SJCRH30 (cell line): ENCODE measurements around the gene SEC11A. TPM values are rescaled to one million over a fixed set of nuclear protein-coding genes. Genes with fewer than 3 reads are reported as not detected.
A peak's percentile ranks its signal among the peaks of the same experiment; 100 is the strongest.
"Not testable (repeated sequence)": the region's sequence is repeated elsewhere in the genome, so short reads cannot be mapped to it uniquely, and the experiment has no call there.

Experiments
- DNase-seq, 2 experiments: peaks; one replicate each; pipeline ENCODE4 v3.0.0-alpha.2; 2015 to 2020
- H3K27ac ChIP-seq: fragments of 250-450 bp; sonication (Bioruptor Pico); 2 replicates; pipeline ENCODE4 v1.5.1; 2020; ENCODE audit warnings: mild to moderate bottlenecking, moderate library complexity
- H3K27me3 ChIP-seq: fragments of 250-450 bp; sonication (Bioruptor Pico); 2 replicates; pipeline ENCODE4 v1.5.1; 2020; ENCODE audit warnings: mild to moderate bottlenecking, moderate library complexity
- H3K36me3 ChIP-seq: fragments of 250-450 bp; sonication (Bioruptor Pico); 2 replicates; pipeline ENCODE4 v1.5.1; 2020; ENCODE audit warnings: mild to moderate bottlenecking, moderate library complexity
- H3K4me1 ChIP-seq: fragments of 250-450 bp; sonication (Bioruptor Pico); 2 replicates; pipeline ENCODE4 v1.5.1; 2020; ENCODE audit warnings: mild to moderate bottlenecking, moderate library complexity
- H3K4me3 ChIP-seq: fragments of 250-450 bp; sonication (Bioruptor Pico); 2 replicates; pipeline ENCODE4 v1.5.1; 2020; ENCODE audit warnings: mild to moderate bottlenecking, moderate library complexity
- H3K9me3 ChIP-seq: fragments of 250-450 bp; sonication (Bioruptor Pico); replicated peaks from 2 replicates; pipeline ENCODE4 v1.5.1; 2020; ENCODE audit warnings: mild to moderate bottlenecking, moderate library complexity
- total RNA-seq: library from RNA; depleted of rRNA; stranded (reverse); fragments of >200 nt; shearing (Covaris generic); gene quantifications from 2 replicates; pipeline ENCODE4 v1.2.3, GENCODE V29; 2014; rRNA removed

Gene SEC11A
- total RNA-seq: 258 and 277 TPM in 2 replicates

- H3K9me3 ChIP-seq: no peaks in the 10 kb centered on the region
- H3K4me3 ChIP-seq: peak within 1 kb of the TSS; percentile 86
- H3K27me3 ChIP-seq: no peaks in the 10 kb centered on the region
- DNase-seq: peak; percentile 94
- H3K27ac ChIP-seq: peak within 1 kb of the TSS; percentile 62
- H3K4me1 ChIP-seq: peaks cover 9% of the 10 kb centered on the region
- H3K36me3 ChIP-seq: no peaks in the 10 kb centered on the region
Measured at GRCh38 chr15:84716036-84716732, at the start of gene SEC11A. TSS of gene SEC11A (minus strand) at chr15:84716139. CDS start at chr15:84716075, 64 bp downstream.

GRCh38 chr15:84765675-84766074 is 49.7 kb upstream of the SEC11A start:
- no peak for DNase-seq
- Histone ChIP-seq H3K27me3 (no peaks in the 10 kb centered on the region), H3K9me3 (no peaks in the 10 kb centered on the region), H3K36me3 (peaks cover 35% of the 10 kb centered on the region), H3K27ac (no peak overlapping the region), H3K4me1 (no peaks in the 10 kb centered on the region), H3K4me3 (no peak overlapping the region)

- Histone ChIP-seq H3K4me3 (no peak overlapping the region), H3K4me1 (no peaks in the 10 kb centered on the region), H3K9me3 (no peaks in the 10 kb centered on the region), H3K27me3 (no peaks in the 10 kb centered on the region), H3K36me3 (peaks cover 35% of the 10 kb centered on the region), H3K27ac (no peak overlapping the region)
- no peak for DNase-seq
Measured at GRCh38 chr15:84764989-84765388, 49.0 kb upstream of the SEC11A start.

- no peak for DNase-seq
- no peaks in the 10 kb centered on the region for H3K4me1 ChIP-seq
- H3K9me3 ChIP-seq: no peaks in the 10 kb centered on the region
- H3K27me3 ChIP-seq: no peaks in the 10 kb centered on the region
- peaks cover 35% of the 10 kb centered on the region for H3K36me3 ChIP-seq
- no peak overlapping the region for H3K4me3 ChIP-seq
- no peak overlapping the region for H3K27ac ChIP-seq
Measured at GRCh38 chr15:84764585-84764984, 48.6 kb upstream of the SEC11A start.

- DNase-seq: no peak
- H3K27me3 ChIP-seq: no peaks in the 10 kb centered on the region
- H3K9me3 ChIP-seq: no peaks in the 10 kb centered on the region
- no peak overlapping the region for H3K4me3 ChIP-seq
- peaks cover 19% of the 10 kb centered on the region for H3K36me3 ChIP-seq
- H3K27ac ChIP-seq: no peak overlapping the region
- no peaks in the 10 kb centered on the region for H3K4me1 ChIP-seq
Measured at GRCh38 chr15:84762840-84763572, 47.1 kb upstream of the SEC11A start.

GRCh38 chr15:84761607-84762131 is 45.7 kb upstream of the SEC11A start:
- H3K36me3 ChIP-seq: peaks cover 12% of the 10 kb centered on the region
- no peak overlapping the region for H3K4me3 ChIP-seq
- no peak overlapping the region for H3K27ac ChIP-seq

GRCh38 chr15:84760219-84760618 is 44.3 kb upstream of the SEC11A start:
- Histone ChIP-seq H3K4me1 (no peaks in the 10 kb centered on the region), H3K9me3 (no peaks in the 10 kb centered on the region), H3K4me3 (no peak overlapping the region), H3K27me3 (no peaks in the 10 kb centered on the region), H3K27ac (no peak overlapping the region), H3K36me3 (peaks cover 7% of the 10 kb centered on the region)
- DNase-seq: no peak

More at GRCh38 chr15:84761607-84762131, 45.7 kb upstream of the SEC11A start:
- no peaks in the 10 kb centered on the region for H3K4me1 ChIP-seq
- DNase-seq: no peak
- no peaks in the 10 kb centered on the region for H3K27me3 ChIP-seq
- no peaks in the 10 kb centered on the region for H3K9me3 ChIP-seq

- H3K27me3 ChIP-seq: no peaks in the 10 kb centered on the region
- no peaks in the 10 kb centered on the region for H3K4me1 ChIP-seq
- H3K4me3 ChIP-seq: no peak overlapping the region
- peaks cover 2% of the 10 kb centered on the region; the same call in 1 of the 2 replicates for H3K36me3 ChIP-seq
- H3K27ac ChIP-seq: no peak overlapping the region
- no peak for DNase-seq
- H3K9me3 ChIP-seq: no peaks in the 10 kb centered on the region
Measured at GRCh38 chr15:84759018-84759417, 43.1 kb upstream of the SEC11A start.

GRCh38 chr15:84755736-84756527 is 40.0 kb upstream of the SEC11A start:
- Histone ChIP-seq H3K9me3 (no peaks in the 10 kb centered on the region), H3K27me3 (no peaks in the 10 kb centered on the region), H3K4me1 (peaks cover 10% of the 10 kb centered on the region), H3K36me3 (peaks cover 5% of the 10 kb centered on the region; the same call in 1 of the 2 replicates), H3K4me3 (no peak overlapping the region), H3K27ac (no peak overlapping the region)
- DNase-seq: no peak

- H3K4me1 ChIP-seq: peaks cover 17% of the 10 kb centered on the region
- H3K9me3 ChIP-seq, H3K27me3 ChIP-seq, H3K4me3 ChIP-seq, H3K27ac ChIP-seq, H3K36me3 ChIP-seq, DNase-seq: not testable (repeated sequence)
Measured at GRCh38 chr15:84754889-84755288, 39.0 kb upstream of the SEC11A start.

GRCh38 chr15:84752700-84753099 is 36.8 kb upstream of the SEC11A start:
- Histone ChIP-seq H3K27me3 (no peaks in the 10 kb centered on the region), H3K4me3 (no peak overlapping the region), H3K4me1 (peaks cover 17% of the 10 kb centered on the region), H3K36me3 (peaks cover 5% of the 10 kb centered on the region; the same call in 1 of the 2 replicates), H3K27ac (no peak overlapping the region; the same call in 1 of the 2 replicates), H3K9me3 (no peaks in the 10 kb centered on the region)
- peak in 1 of 2 experiments; percentile 40 for DNase-seq

- no peak overlapping the region for H3K4me3 ChIP-seq
- no peak overlapping the region for H3K27ac ChIP-seq
- DNase-seq: no peak
Measured at GRCh38 chr15:84752195-84752594, 36.3 kb upstream of the SEC11A start.

GRCh38 chr15:84751721-84752120 is 35.8 kb upstream of the SEC11A start:
- H3K27ac ChIP-seq, H3K4me3 ChIP-seq, DNase-seq, H3K27me3 ChIP-seq, H3K36me3 ChIP-seq, H3K9me3 ChIP-seq: not testable (repeated sequence)
- H3K4me1 ChIP-seq: peaks cover 17% of the 10 kb centered on the region

More at GRCh38 chr15:84752195-84752594, 36.3 kb upstream of the SEC11A start:
- peaks cover 5% of the 10 kb centered on the region; the same call in 1 of the 2 replicates for H3K36me3 ChIP-seq
- no peaks in the 10 kb centered on the region for H3K9me3 ChIP-seq
- H3K27me3 ChIP-seq: no peaks in the 10 kb centered on the region
- peaks cover 17% of the 10 kb centered on the region for H3K4me1 ChIP-seq

- Histone ChIP-seq H3K9me3 (no peaks in the 10 kb centered on the region), H3K36me3 (peaks cover 5% of the 10 kb centered on the region; the same call in 1 of the 2 replicates), H3K4me1 (peaks cover 17% of the 10 kb centered on the region), H3K27me3 (no peaks in the 10 kb centered on the region), H3K27ac (no peak overlapping the region), H3K4me3 (no peak overlapping the region)
- no peak for DNase-seq
Measured at GRCh38 chr15:84750583-84751092, 34.7 kb upstream of the SEC11A start.
